Thyroid gland (tissue), 4 donors: ENCODE data around the gene ARHGEF40.

Experiments used
- CTCF ChIP-seq, 6 experiments: fragments of 200-600 bp in 3 of 6; fragments of 450-650 bp in 3 of 6; sonication (generic) in 3 of 6; IDR thresholded peaks; one replicate each; pipeline ENCODE4 v1.5.1; 2016 to 2019; ENCODE audit warnings: antibody characterized with exemption in 6 of 6, mild to moderate bottlenecking in 2 of 6, inconsistent platforms in 1 of 6, moderate library complexity in 1 of 6
- POLR2A ChIP-seq, 2 donors: fragments of 450-650 bp; IDR thresholded peaks; one replicate each; pipeline ENCODE4 v1.6.1; 2017; ENCODE audit warnings: antibody characterized with exemption in 2 of 2, mild to moderate bottlenecking in 2 of 2, moderate library complexity in 1 of 2

- TF ChIP-seq CTCF (IDR thresholded peaks at IDR 0.05): no peak
- no peak for TF ChIP-seq POLR2A (IDR thresholded peaks at IDR 0.05)
Measured at GRCh38 chr14:21084396-21084795, 14.3 kb downstream of the ARHGEF40 start.
